Lower leg skin (tissue), 3 donors: Measurements from ENCODE around the gene AFMID.

ENCODE experiments used
- CTCF ChIP-seq, 3 donors: fragments of 450-650 bp; IDR thresholded peaks; one replicate each; pipeline ENCODE4 v1.5.1; 2016; ENCODE audit warnings: antibody characterized with exemption in 3 of 3, mild to moderate bottlenecking in 3 of 3, moderate library complexity in 2 of 3
- POLR2A ChIP-seq, 2 donors: fragments of 450-650 bp; IDR thresholded peaks; one replicate each; pipeline ENCODE4 v1.6.1; 2016 to 2017; ENCODE audit warnings: antibody characterized with exemption in 2 of 2, mild to moderate bottlenecking in 1 of 2, moderate library complexity in 1 of 2

GRCh38 chr17:78236362-78237127 is 49.4 kb downstream of the AFMID start:
- no peak for TF ChIP-seq CTCF (IDR thresholded peaks at IDR 0.05)
- TF ChIP-seq POLR2A (IDR thresholded peaks at IDR 0.05): no peak
